Mammary epithelial cell (primary cell): ENCODE results near the gene PDF.

ENCODE experiments used
- CTCF ChIP-seq, 2 donors: IDR thresholded peaks in 1 of 2; conservative IDR thresholded peaks in 1 of 2; 2 replicates each; pipeline ENCODE4 v1.5.1; 2011 to 2012; ENCODE audit warnings: inconsistent platforms in 2 of 2, low read length in 2 of 2, mild to moderate bottlenecking in 2 of 2, control low read depth in 1 of 2, low read depth in 1 of 2; ENCODE audit not compliant: insufficient read depth in 1 of 2; ENCODE audit errors: extremely low read depth in 1 of 2
- EZH2 ChIP-seq: IDR thresholded peaks from 2 replicates; pipeline ENCODE4 v1.6.1; 2012; ENCODE audit warnings: low read length, inconsistent platforms, borderline replicate concordance

GRCh38 chr16:69344171-69344570 is 13.8 kb upstream of the PDF start:
- TF ChIP-seq CTCF (conservative IDR thresholded peaks at IDR 0.05 in 1 of 2, IDR thresholded peaks at IDR 0.05 in 1 of 2; ENCODE audit: extremely low read depth in 1 of 2, insufficient read depth in 1 of 2, low read depth in 1 of 2, low read length in 2 of 2) (no peak), EZH2 (no peak)
